ENCODE measurements around the gene SPOCK1. TPM values are rescaled to one million over a fixed set of nuclear protein-coding genes. Genes with fewer than 3 reads are reported as not detected.

SPOCK1 gene
- total and polyA plus RNA-seq, 9 of the 15 experiments (the other 6 are each of a cell fraction or from before 2014, with no cell fraction given), result 0.01 to 0.35 (median 0.04) TPM; not detected in 6

- TF ChIP-seq REST (IDR thresholded peaks at IDR 0.05; ENCODE audit: borderline replicate concordance) (no peak), REST (CRISPR knock-in tag; IDR thresholded peaks at IDR 0.05; ENCODE audit: low read depth) (no peak), DACH1 (IDR thresholded peaks at IDR 0.05; ENCODE audit: partially characterized antibody) (no peak), ZNF584 (CRISPR knock-in tag; IDR thresholded peaks at IDR 0.05; ENCODE audit: low read depth) (no peak), SRSF1 (IDR thresholded peaks at IDR 0.05; ENCODE audit: low read depth, low read length) (no peak), ZNF449 (CRISPR knock-in tag; IDR thresholded peaks at IDR 0.05) (no peak), ZNF280A (IDR thresholded peaks at IDR 0.05; ENCODE audit: low read depth, partially characterized antibody) (no peak), STAT5B (CRISPR knock-in tag; IDR thresholded peaks at IDR 0.05) (no peak), CREB5 (CRISPR knock-in tag; IDR thresholded peaks at IDR 0.05) (no peak)
These were observed 97.2 kb downstream of the SPOCK1 start (continued) for GRCh38 chr5:137401946-137402345.
